Measurements from ENCODE around the gene PALD1.

DNA sequence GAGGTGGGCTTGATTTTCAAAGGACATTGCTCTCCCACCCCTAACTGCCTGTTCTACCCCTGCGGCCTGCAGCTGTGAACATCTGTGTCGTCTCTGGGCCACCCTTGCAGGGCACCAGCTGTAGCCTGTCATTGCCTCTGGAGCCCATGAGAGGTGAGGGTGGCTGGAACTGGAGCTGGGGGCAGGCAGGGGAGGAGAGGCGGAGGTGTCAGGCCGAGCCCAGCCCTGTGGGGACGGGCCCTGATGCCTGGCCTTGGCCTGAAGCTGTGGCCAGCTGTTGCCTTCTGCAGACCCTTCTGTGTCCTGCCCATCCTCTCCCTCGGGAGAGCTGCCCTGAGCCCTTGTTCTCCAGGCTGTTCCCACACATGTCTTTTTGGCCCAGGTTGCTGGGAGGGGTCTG lies 44.5 kb downstream of the PALD1 start:
- TF ChIP-seq EZH2phosphoT487 (IDR thresholded peaks at IDR 0.05; ENCODE audit: borderline replicate concordance, low read length) = no peak
- TF ChIP-seq, protein P1, sequence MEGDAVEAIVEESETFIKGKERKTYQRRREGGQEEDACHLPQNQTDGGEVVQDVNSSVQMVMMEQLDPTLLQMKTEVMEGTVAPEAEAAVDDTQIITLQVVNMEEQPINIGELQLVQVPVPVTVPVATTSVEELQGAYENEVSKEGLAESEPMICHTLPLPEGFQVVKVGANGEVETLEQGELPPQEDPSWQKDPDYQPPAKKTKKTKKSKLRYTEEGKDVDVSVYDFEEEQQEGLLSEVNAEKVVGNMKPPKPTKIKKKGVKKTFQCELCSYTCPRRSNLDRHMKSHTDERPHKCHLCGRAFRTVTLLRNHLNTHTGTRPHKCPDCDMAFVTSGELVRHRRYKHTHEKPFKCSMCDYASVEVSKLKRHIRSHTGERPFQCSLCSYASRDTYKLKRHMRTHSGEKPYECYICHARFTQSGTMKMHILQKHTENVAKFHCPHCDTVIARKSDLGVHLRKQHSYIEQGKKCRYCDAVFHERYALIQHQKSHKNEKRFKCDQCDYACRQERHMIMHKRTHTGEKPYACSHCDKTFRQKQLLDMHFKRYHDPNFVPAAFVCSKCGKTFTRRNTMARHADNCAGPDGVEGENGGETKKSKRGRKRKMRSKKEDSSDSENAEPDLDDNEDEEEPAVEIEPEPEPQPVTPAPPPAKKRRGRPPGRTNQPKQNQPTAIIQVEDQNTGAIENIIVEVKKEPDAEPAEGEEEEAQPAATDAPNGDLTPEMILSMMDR (IDR thresholded peaks at IDR 0.05; ENCODE audit: low read depth, low read length, poor library complexity, severe bottlenecking) = no peak

All from DOHH2 (cell line).